ENCODE results near the gene TAF9B.
"Not testable (repeated sequence)": the region's sequence is repeated elsewhere in the genome, so short reads cannot be mapped to it uniquely, and the experiment has no call there.

Gene TAF9B

DNA sequence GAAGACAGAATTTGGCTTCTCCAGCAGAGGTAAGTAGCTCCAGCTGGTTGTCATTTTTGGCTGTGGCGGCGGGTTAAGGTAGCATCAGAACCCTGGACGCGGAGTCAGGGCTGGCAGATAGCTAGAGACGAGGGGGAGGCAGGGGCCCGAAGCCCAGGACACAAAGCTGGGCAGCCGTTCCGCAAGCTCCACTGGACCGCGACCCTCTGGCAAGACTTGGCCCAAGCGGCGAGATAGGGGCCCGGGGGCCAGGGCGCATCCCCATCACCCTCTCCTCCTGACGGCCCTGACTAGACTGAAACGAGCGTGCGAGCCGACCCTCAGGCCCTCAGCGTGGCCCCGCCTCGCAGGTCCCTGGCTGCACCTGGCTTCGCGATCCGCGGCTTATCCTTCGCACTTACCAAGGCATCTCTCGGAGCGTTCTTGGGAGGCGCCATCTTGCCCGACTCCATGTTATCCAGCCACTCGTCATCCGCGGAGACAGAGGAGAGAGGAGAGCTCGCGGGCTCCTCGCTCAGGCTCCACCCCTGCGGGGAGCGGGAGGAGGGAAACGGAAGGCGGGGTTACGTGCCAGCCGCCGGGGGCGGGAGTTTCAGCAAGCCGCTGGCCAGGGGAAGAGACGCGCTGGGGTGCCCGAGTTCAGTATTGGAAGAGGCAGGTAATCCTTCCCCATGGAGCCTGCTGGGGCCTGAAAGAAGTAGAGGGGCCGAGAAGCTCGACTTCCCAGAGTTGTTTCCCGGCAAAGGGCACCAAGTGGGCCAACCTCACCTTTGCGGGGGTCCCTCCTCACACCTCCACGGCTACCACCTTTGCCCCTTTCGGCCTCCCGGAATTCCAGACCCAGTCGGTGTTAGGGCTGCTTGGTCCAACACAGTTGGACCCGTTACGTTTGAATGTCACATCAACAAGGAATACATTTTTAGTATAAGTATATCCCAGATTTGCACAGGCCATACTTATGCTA lies at the start of gene TAF9B:
Gene TAF9B (minus strand): TSS at position 491 of the 964 bp plus-strand sequence. CDS start 39 bp downstream, at position 452.
- peak; percentile 91 for DNase-seq (ENCODE audit: low spot score)

- no peak for DNase-seq (ENCODE audit: low spot score)
Measured at GRCh38 chrX:78182881-78183280, 43.4 kb upstream of the TAF9B start.

- DNase-seq (ENCODE audit: low spot score): no peak
Measured at GRCh38 chrX:78181307-78181706, 41.9 kb upstream of the TAF9B start.

GRCh38 chrX:78168065-78168464 lies 28.6 kb upstream of the TAF9B start:
- DNase-seq (ENCODE audit: low spot score): no peak

DNA sequence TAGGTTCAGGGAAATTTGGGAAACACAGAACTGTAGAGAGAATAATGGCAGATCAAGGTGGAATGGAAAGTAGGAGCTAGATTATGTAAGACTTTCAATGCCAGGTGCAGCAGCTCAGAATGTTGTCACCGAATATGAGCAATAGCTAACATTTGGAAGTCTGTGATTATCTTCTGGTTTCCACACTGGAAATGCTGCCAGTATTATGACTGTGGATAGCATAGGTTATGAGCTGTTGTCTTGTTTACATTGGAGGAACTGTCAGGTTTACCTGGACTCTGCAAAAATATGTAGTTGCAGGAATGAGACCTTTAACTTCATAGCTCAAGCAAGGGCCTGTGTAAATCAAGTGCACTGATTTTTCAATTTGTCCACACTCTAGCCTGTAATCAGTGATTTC lies 26.0 kb upstream of the TAF9B start:
- DNase-seq (ENCODE audit: low spot score): no peak

GRCh38 chrX:78163175-78163574 lies 23.7 kb upstream of the TAF9B start:
- not testable (repeated sequence) for DNase-seq (ENCODE audit: low spot score)

DNA sequence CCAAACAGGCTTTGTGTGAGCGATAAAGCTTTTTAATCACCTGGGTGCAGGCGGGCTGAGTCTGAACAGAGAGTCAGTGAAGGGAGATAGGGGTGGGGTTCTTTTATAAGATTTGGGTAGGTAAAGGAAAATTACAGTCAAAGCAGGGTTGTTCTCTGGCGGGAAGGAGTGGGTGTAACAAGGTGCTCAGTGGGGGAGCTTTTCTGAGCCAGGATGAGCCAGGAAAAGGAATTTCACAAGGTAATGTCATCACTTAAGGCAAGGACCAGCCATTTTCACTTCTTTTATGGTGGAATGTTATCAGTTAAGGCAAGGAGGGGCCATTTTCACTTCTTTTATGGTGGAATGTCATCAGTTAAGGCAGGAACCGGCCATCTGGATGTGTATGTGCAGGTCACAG lies 21.3 kb upstream of the TAF9B start:
- DNase-seq (ENCODE audit: low spot score): not testable (repeated sequence)

DNA sequence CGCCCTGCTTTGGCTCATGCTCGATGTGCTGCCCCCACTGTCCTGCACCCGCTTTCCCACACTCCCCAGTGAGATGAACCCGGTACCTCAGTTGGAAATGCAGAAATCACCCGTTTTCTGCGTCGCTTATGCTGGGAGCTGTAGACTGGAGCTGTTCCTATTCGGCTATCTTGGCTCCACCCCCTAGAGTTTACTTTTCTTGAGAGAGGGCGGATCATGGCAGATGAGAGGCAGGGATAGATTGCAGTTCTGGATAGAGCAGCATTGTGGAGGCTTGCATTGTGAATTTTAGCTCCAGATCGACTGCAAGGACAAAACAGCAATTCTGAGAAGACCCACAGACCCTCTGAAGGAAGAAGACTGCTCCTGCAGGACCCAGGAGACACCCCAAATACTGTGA lies 18.4 kb upstream of the TAF9B start:
- not testable (repeated sequence) for DNase-seq (ENCODE audit: low spot score)

GRCh38 chrX:78157373-78157772 lies 17.9 kb upstream of the TAF9B start:
- DNase-seq (ENCODE audit: low spot score): not testable (repeated sequence)

GRCh38 chrX:78147002-78147540 lies 7.6 kb upstream of the TAF9B start:
- DNase-seq (ENCODE audit: low spot score): not testable (repeated sequence)

GRCh38 chrX:78140206-78140605 lies 756 bp upstream of the TAF9B start:
- DNase-seq (ENCODE audit: low spot score): no peak

DNA sequence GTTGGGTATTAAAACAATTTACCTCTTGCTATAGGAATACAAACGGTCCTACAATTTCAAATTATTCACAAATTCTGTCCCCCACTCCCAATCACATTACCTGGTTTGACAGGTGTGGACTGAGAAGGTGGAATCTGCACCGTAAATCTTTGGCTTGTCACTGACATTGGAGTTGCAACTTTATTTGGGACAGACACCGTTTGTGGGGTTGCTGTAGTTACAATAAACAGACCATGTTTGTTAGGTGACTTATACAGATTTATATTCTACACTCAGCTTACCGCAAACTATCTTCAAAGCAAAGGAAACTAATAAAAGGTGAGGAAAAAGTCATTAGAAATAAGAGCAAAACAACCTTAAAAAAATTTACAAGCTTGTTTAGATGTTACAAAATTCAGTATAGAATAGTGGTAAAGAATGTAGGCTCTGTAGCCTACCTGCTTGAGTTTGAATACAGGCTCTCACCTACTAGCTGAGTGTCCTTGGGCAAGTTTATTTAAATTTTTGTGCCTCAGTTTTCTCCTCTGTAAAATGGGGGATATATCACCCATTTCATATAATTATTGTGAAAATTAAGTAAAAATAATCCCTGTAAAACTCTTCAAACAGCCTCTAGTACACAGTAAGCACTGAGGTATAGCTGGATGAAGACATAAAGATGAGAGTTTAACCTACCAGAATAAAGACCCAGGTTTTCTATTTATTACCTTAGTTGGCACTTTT lies 6.1 kb downstream of the TAF9B start:
- DNase-seq (ENCODE audit: low spot score): no peak

DNA sequence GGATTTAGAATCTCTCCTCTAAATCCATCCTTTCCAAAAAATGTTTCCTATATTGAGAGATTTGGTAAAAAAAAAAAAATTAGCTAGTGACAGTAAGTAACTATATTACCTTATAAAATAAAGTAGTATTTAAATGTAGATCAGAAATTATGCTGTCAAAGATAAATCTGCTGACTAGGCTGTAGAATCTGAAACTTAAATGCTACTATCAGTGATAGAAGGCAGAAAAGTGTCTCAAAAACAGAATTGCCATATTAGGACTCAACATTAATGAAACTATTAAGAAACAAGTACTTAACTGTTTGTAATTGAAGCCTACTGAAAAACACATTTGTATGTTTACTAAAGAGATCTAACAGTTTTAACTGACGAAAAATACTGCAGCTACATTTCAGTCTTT lies 8.3 kb downstream of the TAF9B start:
- DNase-seq (ENCODE audit: low spot score): no peak

DNA sequence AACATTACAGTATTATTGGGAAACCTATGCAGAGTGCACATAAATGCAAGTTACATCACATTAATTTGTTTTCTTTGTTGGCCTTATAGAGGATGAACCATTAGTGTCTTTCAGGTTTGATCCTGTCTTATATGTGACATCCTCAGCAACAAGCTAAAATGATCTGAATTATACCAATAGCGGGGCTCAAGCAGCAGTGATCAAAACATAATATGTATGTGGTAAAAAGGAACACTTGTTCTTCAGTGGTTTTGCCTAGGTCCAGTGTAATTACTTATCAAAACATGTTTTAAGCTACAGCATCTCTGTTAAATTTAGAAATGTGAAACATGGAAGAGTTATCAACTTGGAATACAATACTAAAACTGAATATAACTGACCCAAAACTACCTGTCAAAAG lies 9.1 kb downstream of the TAF9B start:
- DNase-seq (ENCODE audit: low spot score): no peak

DNA sequence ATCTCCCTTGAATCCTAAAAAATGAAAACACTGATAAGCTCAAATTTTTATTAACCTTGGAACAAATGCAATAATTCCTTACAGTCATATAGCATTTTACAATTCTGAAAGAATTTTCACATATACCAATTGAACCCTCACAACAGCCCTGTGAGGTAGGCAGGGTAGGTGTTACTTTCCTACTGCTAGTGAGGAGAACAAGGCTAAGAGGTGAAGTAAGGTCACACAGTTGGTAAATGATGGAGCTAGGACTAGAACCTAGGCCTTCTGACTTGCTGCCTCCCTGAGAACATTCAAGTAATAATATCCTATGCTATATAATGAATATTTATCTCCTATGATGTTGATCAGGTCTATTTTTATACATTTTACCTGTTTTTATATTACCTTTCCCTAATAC lies 9.7 kb downstream of the TAF9B start:
- no peak for DNase-seq (ENCODE audit: low spot score)

DNA sequence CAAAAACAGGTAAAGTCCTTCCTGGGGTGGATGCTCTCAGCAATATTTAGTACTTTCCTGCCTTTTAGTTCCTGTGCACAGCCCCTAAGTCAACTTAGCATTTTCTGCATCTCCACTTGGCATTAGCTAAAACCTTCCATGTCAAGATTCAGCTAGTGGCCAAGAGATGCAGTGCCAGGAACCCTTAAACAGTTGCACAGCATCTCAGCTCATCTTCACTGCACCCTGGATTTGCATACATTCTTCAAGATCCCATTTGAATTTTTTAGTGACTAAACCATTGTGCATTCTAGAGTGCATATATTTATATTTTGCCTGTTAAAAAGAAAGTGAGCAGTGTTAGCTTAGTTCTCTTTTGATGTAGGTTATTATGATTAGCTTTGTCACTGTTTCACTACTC lies 13.7 kb downstream of the TAF9B start:
- DNase-seq (ENCODE audit: low spot score): not testable (repeated sequence)

DNA sequence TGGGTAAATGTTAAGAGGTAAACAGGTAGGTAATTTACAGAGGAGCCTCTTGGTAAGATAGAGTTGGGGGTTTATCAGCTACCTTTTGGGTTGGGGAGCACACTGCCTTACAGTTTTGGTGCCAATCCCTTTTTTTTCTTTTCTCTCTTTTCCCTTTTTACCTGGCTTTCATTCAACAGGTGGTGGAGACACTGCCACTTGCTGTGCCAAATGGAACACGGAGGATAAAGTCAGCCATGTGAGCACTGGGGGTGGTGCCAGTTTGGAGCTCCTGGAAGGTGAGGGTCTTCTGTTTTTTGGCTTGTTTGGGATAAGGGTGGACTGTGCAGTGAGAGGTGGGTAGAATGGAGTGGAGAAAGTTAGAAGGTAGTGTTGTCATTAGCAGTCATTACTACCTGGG lies 14.3 kb downstream of the TAF9B start:
- no peak for DNase-seq (ENCODE audit: low spot score)

DNA sequence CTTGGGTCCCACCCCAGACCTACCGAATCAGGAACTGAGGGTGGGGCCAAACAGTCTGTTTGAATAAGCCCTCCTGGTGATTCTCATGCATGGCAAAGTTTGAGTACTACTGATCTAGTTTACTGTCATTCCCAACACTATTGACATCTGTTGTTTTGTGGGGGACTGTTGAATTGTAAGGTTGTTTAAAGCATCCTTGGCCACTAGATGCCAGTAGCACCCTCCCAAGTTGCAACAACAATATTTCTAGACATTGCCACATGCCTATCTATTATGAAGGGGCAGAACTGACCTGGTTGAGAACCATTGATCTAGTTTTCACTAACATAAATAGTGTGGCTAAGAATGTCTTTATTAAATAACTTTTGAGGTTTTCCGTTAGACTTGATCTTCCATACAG lies 15.1 kb downstream of the TAF9B start:
- no peak for DNase-seq (ENCODE audit: low spot score)

- peak; percentile 10 for DNase-seq (ENCODE audit: low spot score)
Measured at GRCh38 chrX:78123190-78123589, 16.3 kb downstream of the TAF9B start.

- no peak for DNase-seq (ENCODE audit: low spot score)
Measured at GRCh38 chrX:78119521-78120227, 19.8 kb downstream of the TAF9B start.

DNA sequence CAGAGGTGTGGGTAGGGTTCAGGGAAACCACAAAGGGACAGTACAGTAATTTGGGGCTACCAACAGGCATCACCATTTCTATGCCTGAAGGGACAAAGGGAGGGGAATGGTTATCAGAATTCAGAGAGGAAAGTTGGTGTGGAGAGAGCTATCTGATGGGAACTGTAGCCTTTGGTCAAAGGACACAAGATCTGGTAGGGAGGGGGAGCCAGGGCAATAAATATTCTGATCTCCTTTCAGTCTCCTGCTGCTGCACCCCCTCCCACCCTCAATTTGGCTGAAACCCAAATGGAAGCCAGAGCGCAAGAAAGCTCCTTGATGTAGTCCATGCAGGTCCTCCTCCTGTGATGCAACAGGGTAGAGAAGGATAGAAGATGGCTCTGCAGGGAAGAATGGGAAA lies 20.8 kb downstream of the TAF9B start:
- DNase-seq (ENCODE audit: low spot score): no peak

GRCh38 chrX:78116766-78117165 lies 22.7 kb downstream of the TAF9B start:
- DNase-seq (ENCODE audit: low spot score): no peak

Data from AG08395 (cell line).